Fibroblast of the aortic adventitia (primary cell): ENCODE data around the gene CYP3A5. TPM values are rescaled to one million over a fixed set of nuclear protein-coding genes. Genes with fewer than 3 reads are reported as not detected.
"Not testable (repeated sequence)": the region's sequence is repeated elsewhere in the genome, so short reads cannot be mapped to it uniquely, and the experiment has no call there.

Experiments used
- DNase-seq: peaks from one replicate; pipeline ENCODE4 v3.0.0-alpha.2; 2010; ENCODE audit warnings: low read depth
- H3K4me3 ChIP-seq: 2 replicates; pipeline ENCODE4 v1.5.1; 2011; ENCODE audit warnings: low read depth, mild to moderate bottlenecking, control low read depth, low read length, moderate library complexity
- total RNA-seq: library from RNA; depleted of rRNA; stranded (reverse); fragments of >200 nt; gene quantifications from 2 replicates; pipeline ENCODE4 v1.2.3, GENCODE V29; 2012; ENCODE audit warnings: low replicate concordance
- TF ChIP-seq, protein P1 (sequence below): IDR thresholded peaks from 2 replicates; pipeline ENCODE4 v1.5.1; 2011; ENCODE audit warnings: mild to moderate bottlenecking, low read length, control low read depth, inconsistent platforms; ENCODE audit not compliant: insufficient read depth

CYP3A5 gene
- total RNA-seq, 1 donor, result 1.1 TPM

- TF ChIP-seq, protein P1, sequence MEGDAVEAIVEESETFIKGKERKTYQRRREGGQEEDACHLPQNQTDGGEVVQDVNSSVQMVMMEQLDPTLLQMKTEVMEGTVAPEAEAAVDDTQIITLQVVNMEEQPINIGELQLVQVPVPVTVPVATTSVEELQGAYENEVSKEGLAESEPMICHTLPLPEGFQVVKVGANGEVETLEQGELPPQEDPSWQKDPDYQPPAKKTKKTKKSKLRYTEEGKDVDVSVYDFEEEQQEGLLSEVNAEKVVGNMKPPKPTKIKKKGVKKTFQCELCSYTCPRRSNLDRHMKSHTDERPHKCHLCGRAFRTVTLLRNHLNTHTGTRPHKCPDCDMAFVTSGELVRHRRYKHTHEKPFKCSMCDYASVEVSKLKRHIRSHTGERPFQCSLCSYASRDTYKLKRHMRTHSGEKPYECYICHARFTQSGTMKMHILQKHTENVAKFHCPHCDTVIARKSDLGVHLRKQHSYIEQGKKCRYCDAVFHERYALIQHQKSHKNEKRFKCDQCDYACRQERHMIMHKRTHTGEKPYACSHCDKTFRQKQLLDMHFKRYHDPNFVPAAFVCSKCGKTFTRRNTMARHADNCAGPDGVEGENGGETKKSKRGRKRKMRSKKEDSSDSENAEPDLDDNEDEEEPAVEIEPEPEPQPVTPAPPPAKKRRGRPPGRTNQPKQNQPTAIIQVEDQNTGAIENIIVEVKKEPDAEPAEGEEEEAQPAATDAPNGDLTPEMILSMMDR, result no peak
- H3K4me3 ChIP-seq, result no peak overlapping the region
- DNase-seq, result no peak
Observed at GRCh38 chr7:99693427-99694200, 13.8 kb upstream of the CYP3A5 start.

DNA sequence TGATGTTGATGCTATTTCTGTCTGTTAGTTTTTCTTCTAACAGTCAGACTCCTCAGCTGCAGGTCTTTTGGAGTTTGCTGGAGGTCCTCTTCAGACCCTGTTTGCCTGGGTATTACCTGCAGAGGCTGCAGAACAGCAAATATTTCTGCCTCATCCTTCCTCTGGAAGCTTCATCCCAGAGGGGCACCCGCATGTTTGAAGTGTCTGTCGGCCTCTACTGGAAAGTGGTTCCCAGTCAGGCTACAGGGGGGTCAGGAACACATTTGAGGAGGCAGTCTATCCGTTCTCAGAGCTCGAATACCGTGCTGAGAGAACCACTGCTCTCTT is 13.3 kb upstream of the CYP3A5 start:
- H3K4me3 ChIP-seq, result no peak overlapping the region
- TF ChIP-seq, protein P1, result no peak
- DNase-seq, result no peak

- not testable (repeated sequence) for DNase-seq, H3K4me3 ChIP-seq
Observed at GRCh38 chr7:99692563-99692962, 12.8 kb upstream of the CYP3A5 start.

GRCh38 chr7:99691658-99692057 is 11.9 kb upstream of the CYP3A5 start:
- not testable (repeated sequence) for DNase-seq, H3K4me3 ChIP-seq

DNA sequence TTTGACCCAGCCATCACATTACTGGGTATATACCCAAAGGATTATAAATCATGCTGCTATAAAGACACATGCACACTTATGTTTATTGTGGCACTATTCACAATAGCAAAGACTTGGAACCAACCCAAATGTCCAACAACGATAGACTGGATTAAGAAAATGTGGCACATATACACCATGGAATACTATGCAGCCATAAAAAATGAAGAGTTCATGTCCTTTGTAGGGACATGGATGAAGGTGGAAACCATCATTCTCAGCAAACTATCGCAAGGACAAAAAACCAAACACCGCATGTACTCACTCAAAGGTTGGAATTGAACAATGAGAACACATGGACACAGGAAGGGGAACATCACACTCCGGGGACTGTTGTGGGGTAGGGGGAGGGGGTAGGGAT is 11.1 kb upstream of the CYP3A5 start:
- DNase-seq, H3K4me3 ChIP-seq: not testable (repeated sequence)

DNA sequence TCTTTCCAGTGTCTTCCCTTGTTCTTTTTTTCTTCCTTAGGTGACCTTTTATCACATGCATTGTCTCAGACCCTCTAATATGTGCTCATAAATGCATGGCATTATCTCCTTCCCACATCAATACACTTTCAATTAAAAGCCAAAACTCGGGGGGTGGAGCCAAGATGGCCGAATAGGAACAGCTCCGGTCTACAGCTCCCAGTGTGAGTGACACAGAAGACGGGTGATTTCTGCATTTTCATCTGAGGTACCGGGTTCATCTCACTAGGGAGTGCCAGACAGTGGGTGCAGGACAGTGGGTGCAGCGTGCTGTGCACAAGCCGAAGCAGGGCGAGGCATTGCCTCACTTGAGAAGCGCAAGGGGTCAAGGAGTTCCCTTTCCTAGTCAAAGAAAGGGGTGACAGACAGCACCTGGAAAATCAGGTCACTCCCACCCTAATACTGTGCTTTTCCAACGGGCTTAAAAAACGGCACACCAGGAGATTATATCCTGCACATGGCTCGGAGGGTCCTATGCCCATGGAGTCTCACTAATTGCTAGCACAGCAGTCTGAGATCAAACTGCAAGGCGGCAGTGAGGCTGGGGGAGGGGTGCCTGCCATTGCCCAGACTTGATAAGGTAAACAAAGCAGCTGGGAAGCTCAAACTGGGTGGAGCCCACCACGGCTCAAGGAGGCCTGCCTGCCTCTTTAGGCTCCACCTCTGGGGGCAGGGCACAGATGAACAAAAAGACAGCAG is 6.2 kb upstream of the CYP3A5 start:
- not testable (repeated sequence) for DNase-seq, H3K4me3 ChIP-seq

- DNase-seq, result no peak
Observed at GRCh38 chr7:99685129-99685758, 5.4 kb upstream of the CYP3A5 start.

GRCh38 chr7:99679032-99679399 is 780 bp downstream of the CYP3A5 start:
- no peak for DNase-seq
- TF ChIP-seq, protein P1, result no peak
- H3K4me3 ChIP-seq, result no peak overlapping the region

More at GRCh38 chr7:99685129-99685758, 5.4 kb upstream of the CYP3A5 start:
- no peak overlapping the region for H3K4me3 ChIP-seq
- TF ChIP-seq, protein P1, result no peak

GRCh38 chr7:99677648-99678045 is 2.1 kb downstream of the CYP3A5 start:
- no peak for DNase-seq
- H3K4me3 ChIP-seq, result no peak overlapping the region
- TF ChIP-seq, protein P1, result no peak
